Spleen (tissue), 11 donors: Measurements from ENCODE around the gene APH1A. TPM values are rescaled to one million over a fixed set of nuclear protein-coding genes. Genes with fewer than 3 reads are reported as not detected.

ENCODE experiments used
- DNase-seq: peaks from one replicate; pipeline ENCODE4 v3.0.0-alpha.2; 2020
- H3K27ac ChIP-seq, 8 donors: fragments of 200-600 bp; sonication (generic) in 7 of 8; 1 replicate in 4 of 8; 2 replicates in 4 of 8; pipeline versions ENCODE4 v1.5.0 to v1.8.0; 2016 to 2021; ENCODE audit warnings: inconsistent platforms in 4 of 8, mild to moderate bottlenecking in 4 of 8, moderate library complexity in 1 of 8
- H3K27me3 ChIP-seq, 7 donors: fragments of 200-600 bp; sonication (generic) in 6 of 7; replicated peaks in 1 of 7; 1 replicate in 4 of 7; 2 replicates in 3 of 7; pipeline versions ENCODE4 v1.5.0 to v1.8.0; 2016 to 2021; ENCODE audit warnings: inconsistent platforms in 3 of 7, mild to moderate bottlenecking in 1 of 7
- H3K36me3 ChIP-seq, 6 donors: fragments of 200-600 bp; sonication (generic) in 5 of 6; 1 replicate in 4 of 6; 2 replicates in 2 of 6; pipeline versions ENCODE4 v1.5.0 to v1.8.0; 2016 to 2021; ENCODE audit warnings: inconsistent platforms in 2 of 6
- H3K4me1 ChIP-seq, 6 donors: fragments of 200-600 bp; sonication (generic) in 5 of 6; 1 replicate in 3 of 6; 2 replicates in 3 of 6; pipeline versions ENCODE4 v1.5.0 to v1.8.0; 2016 to 2021; ENCODE audit warnings: inconsistent platforms in 3 of 6
- H3K4me3 ChIP-seq, 8 donors: fragments of 200-600 bp; sonication (generic) in 7 of 8; 1 replicate in 4 of 8; 2 replicates in 4 of 8; pipeline versions ENCODE4 v1.5.0 to v1.8.0; 2016 to 2021; ENCODE audit warnings: inconsistent platforms in 4 of 8, mild to moderate bottlenecking in 4 of 8, moderate library complexity in 2 of 8
- H3K9me3 ChIP-seq, 8 donors: fragments of 200-600 bp; sonication (generic) in 7 of 8; 1 replicate in 4 of 8; 2 replicates in 4 of 8; pipeline versions ENCODE4 v1.5.0 to v1.8.0; 2016 to 2021; ENCODE audit warnings: inconsistent platforms in 4 of 8
- CTCF ChIP-seq, 11 experiments: fragments of 200-600 bp in 7 of 11; fragments of 450-650 bp in 4 of 11; sonication (generic) in 4 of 11; IDR thresholded peaks in 8 of 11; conservative IDR thresholded peaks in 3 of 11; 1 replicate in 7 of 11; 2 replicates in 4 of 11; pipeline versions ENCODE4 v1.4.0 to v1.8.0; 2016 to 2021; ENCODE audit warnings: antibody characterized with exemption in 11 of 11, inconsistent platforms in 4 of 11, mild to moderate bottlenecking in 1 of 11
- POLR2A ChIP-seq, 3 donors: fragments of 450-650 bp; IDR thresholded peaks; one replicate each; pipeline ENCODE4 v1.5.1; 2017; ENCODE audit warnings: antibody characterized with exemption in 3 of 3, mild to moderate bottlenecking in 1 of 3
- POLR2AphosphoS5 ChIP-seq, 3 donors: sonication (generic); formaldehyde crosslinking; IDR thresholded peaks; one replicate each; pipeline ENCODE4 v1.5.1; 2017; ENCODE audit warnings: antibody characterized with exemption in 3 of 3
- WGBS, 5 donors: extraction: QIAGEN DNeasy Blood & Tissue Kit in 3 of 5; methylation state at CpG; one replicate each; pipeline versions ENCODE4 v1.1.5 to v1.1.7; 2013 to 2018; 5-methylcytosine and 5-hydroxymethylcytosine counted together
- intact Hi-C: fragments of 100-400 bp; cut with DNase I; formaldehyde crosslinking; loops from one replicate; pipeline ENCODE4 v1.15.0; 2023; ENCODE audit warnings: low total_unique reads
- polyA plus RNA-seq, 3 donors: library from polyadenylated mRNA; stranded (reverse); fragments of 200-250 nt; gene quantifications; one replicate each; pipeline ENCODE4 v1.2.1, GENCODE V29; 2013
- total RNA-seq, 7 donors: library from RNA; depleted of rRNA in 3 of 7; stranded (reverse); fragments of >200 nt in 3 of 7; fragmentation: NEBNext Ultra II Directional in 4 of 7; extraction: Animal tissue kit (Norgen Biotek cat#: 25700) in 4 of 7; gene quantifications; one replicate each; pipeline versions ENCODE4 v1.1.0 to v1.2.1, GENCODE V29; 2016 to 2021
- donor health status: healthy with polysubstance abuse.
- donor health status: DM: no; HTN: no; CAD: no; lungs with moderate emphysema.
- donor health status: DM: no; HTN: no; CAD: no.
- donor health status: Bipolar disorder and iron deficiency.
- donor health status: healthy.
- donor health status: DM: no; HTN: no; CAD: no.
- donor health status: DM: yes; HTN: yes; CAD: no.

The APH1A gene
- total and polyA plus RNA-seq, 10 donors: 72.0 to 186 (median 134) TPM

DNA sequence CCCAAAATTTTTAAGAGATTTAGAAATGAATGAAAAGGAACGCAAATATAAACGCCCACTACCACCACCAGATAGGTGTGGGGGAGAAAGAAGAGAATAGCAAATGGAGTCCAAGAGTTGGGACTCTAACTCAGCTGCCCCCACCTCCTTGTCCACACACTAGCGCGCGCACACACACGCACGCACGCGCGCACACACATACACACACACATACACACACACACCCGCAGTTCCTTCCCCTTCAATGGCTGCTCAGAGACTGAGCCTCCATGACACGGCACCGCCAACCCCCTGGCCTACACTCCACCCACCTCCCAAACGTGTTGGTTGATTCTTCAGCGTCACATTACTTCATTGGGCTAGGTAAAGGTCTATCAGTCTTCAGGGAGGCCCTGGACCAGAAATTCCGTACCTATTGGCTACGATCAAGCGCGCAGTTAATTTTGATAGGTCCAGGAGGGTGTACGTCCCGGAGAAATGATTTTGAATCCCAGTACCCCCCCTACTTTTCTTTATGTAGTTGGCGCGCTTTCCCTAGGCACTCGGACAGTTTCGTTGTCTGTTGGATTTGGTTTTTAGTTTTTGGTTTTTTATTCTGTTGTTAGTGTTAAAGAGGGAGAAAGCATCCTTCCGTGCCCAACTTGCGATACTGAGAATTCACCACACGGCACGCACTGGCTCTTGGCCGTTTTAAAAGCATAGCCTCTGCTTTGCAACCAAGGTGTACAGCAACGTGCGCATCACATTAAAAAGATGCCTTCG lies 32.8 kb downstream of the APH1A start, which contains the start of gene ANP32E:
ANP32E (minus strand) TSS at position 261 of the 762 bp plus-strand sequence. CDS start 326 bp downstream, outside the sequence.
- Histone ChIP-seq H3K27me3 (no peaks in the 10 kb centered on the region), H3K4me1 (peaks cover 5 to 30% (median 25%) of the 10 kb centered on the region in 6 donors), H3K36me3 (peaks cover 0 to 7% (median 1%) of the 10 kb centered on the region in 6 donors), H3K9me3 (no peaks in the 10 kb centered on the region), H3K27ac (peak within 1 kb of the TSS; percentile 93 to 100 (median 99)), H3K4me3 (peak within 1 kb of the TSS; percentile 69 to 86 (median 78))
- peak; percentile 97 for DNase-seq
- WGBS, 5 donors: 0 to 1% (median 0%) methylated on average over 33 of the region's 33 CpGs
- peak in 7 of 11 experiments; percentile 7 to 50 (median 31) for TF ChIP-seq CTCF (IDR thresholded peaks at IDR 0.05 in 8 of 11, conservative IDR thresholded peaks at IDR 0.05 in 3 of 11)
- TF ChIP-seq POLR2A (IDR thresholded peaks at IDR 0.05): peak; percentile 64 to 84 (median 71)
- peak; percentile 90 to 97 (median 97) for TF ChIP-seq POLR2AphosphoS5 (IDR thresholded peaks at IDR 0.05)
- intact Hi-C loops: no loop called here

GRCh38 chr1:150235294-150235851 lies 33.4 kb downstream of the APH1A start:
- no peak for TF ChIP-seq CTCF (IDR thresholded peaks at IDR 0.05 in 8 of 11, conservative IDR thresholded peaks at IDR 0.05 in 3 of 11)
- peak overlapping the region; percentile 69 to 86 (median 78) for H3K4me3 ChIP-seq
- H3K9me3 ChIP-seq: no peaks in the 10 kb centered on the region
- intact Hi-C loops: no loop called here
- 0 to 1% (median 0%) methylated on average over 17 to 27 of the region's 27 CpGs for WGBS, 5 donors
- peaks cover 0 to 14% (median 4%) of the 10 kb centered on the region in 6 donors for H3K36me3 ChIP-seq
- no peak for DNase-seq
- peak overlapping the region; percentile 93 to 100 (median 99) for H3K27ac ChIP-seq
- H3K4me1 ChIP-seq: peaks cover 5 to 30% (median 25%) of the 10 kb centered on the region in 6 donors
- no peaks in the 10 kb centered on the region for H3K27me3 ChIP-seq

- intact Hi-C loops: no loop called here
- peak overlapping the region; percentile 69 to 86 (median 78) for H3K4me3 ChIP-seq
- H3K4me1 ChIP-seq: peaks cover 5 to 30% (median 25%) of the 10 kb centered on the region in 6 donors
- no peak for TF ChIP-seq CTCF (IDR thresholded peaks at IDR 0.05 in 8 of 11, conservative IDR thresholded peaks at IDR 0.05 in 3 of 11)
- peak; percentile 86 to 95 (median 94) for TF ChIP-seq POLR2AphosphoS5 (IDR thresholded peaks at IDR 0.05)
- peak in 2 of 3 donors; percentile 46 to 53 for TF ChIP-seq POLR2A (IDR thresholded peaks at IDR 0.05)
- DNase-seq: peak; percentile 96
- H3K9me3 ChIP-seq: no peaks in the 10 kb centered on the region
- H3K36me3 ChIP-seq: peaks cover 0 to 20% (median 8%) of the 10 kb centered on the region in 6 donors
- no peaks in the 10 kb centered on the region for H3K27me3 ChIP-seq
- peak overlapping the region; percentile 93 to 100 (median 99) for H3K27ac ChIP-seq
- WGBS, 5 donors: 0% methylated on average over 38 to 78 of the region's 78 CpGs
Observed at GRCh38 chr1:150234566-150235293, 34.1 kb downstream of the APH1A start.
